Thymus (tissue), 11 donors: ENCODE results near the gene SCAMP4. TPM values are rescaled to one million over a fixed set of nuclear protein-coding genes. Genes with fewer than 3 reads are reported as not detected.
"Not testable (repeated sequence)": the region's sequence is repeated elsewhere in the genome, so short reads cannot be mapped to it uniquely, and the experiment has no call there.

Experiments used
- DNase-seq, 9 donors: peaks; one replicate each; pipeline ENCODE4 v3.0.0-alpha.2; 2013; ENCODE audit warnings: low spot score in 9 of 9, low read depth in 6 of 9, missing footprints in 1 of 9
- H3K27ac ChIP-seq, 2 donors: one replicate each; pipeline ENCODE4 v1.5.1; 2013; ENCODE audit warnings: control low read depth in 1 of 2, low read depth in 1 of 2, low read length in 1 of 2, mild to moderate bottlenecking in 1 of 2, moderate library complexity in 1 of 2
- H3K27me3 ChIP-seq, 2 donors: one replicate each; pipeline ENCODE4 v1.5.1; 2013; ENCODE audit warnings: low read length in 1 of 2; ENCODE audit not compliant: control insufficient read depth in 2 of 2, insufficient read depth in 1 of 2
- H3K36me3 ChIP-seq, 2 donors: one replicate each; pipeline ENCODE4 v1.5.1; 2013; ENCODE audit warnings: low read length in 1 of 2, mild to moderate bottlenecking in 1 of 2, moderate library complexity in 1 of 2; ENCODE audit not compliant: control insufficient read depth in 2 of 2, insufficient read depth in 2 of 2
- H3K4me1 ChIP-seq, 2 donors: one replicate each; pipeline ENCODE4 v1.5.1; 2013; ENCODE audit warnings: low read length in 2 of 2; ENCODE audit not compliant: control insufficient read depth in 2 of 2, insufficient read depth in 2 of 2
- H3K4me3 ChIP-seq, 2 donors: one replicate each; pipeline ENCODE4 v1.5.1; 2013; ENCODE audit warnings: low read length in 2 of 2, control low read depth in 1 of 2, mild to moderate bottlenecking in 1 of 2
- H3K9me3 ChIP-seq, 2 donors: one replicate each; pipeline ENCODE4 v1.5.1; 2013; ENCODE audit warnings: low read length in 1 of 2, mild to moderate bottlenecking in 1 of 2; ENCODE audit not compliant: control insufficient read depth in 2 of 2, insufficient read depth in 1 of 2
- WGBS: extraction: QIAGEN DNeasy Blood & Tissue Kit; methylation state at CpG from one replicate; pipeline ENCODE4 v1.1.7; 2013; 5-methylcytosine and 5-hydroxymethylcytosine counted together
- polyA plus RNA-seq: library from polyadenylated mRNA; stranded (reverse); fragments of 200-250 nt; gene quantifications from one replicate; pipeline ENCODE4 v1.2.3, GENCODE V29; 2013
- total RNA-seq: library from RNA; stranded (reverse); fragments of 120-200 nt; gene quantifications from one replicate; pipeline ENCODE4 v1.2.4, GENCODE V29; 2013
- donor health status: healthy.

SCAMP4 gene
- total and polyA plus RNA-seq, 2 donors, result 9.2 to 21.9 TPM

DNA sequence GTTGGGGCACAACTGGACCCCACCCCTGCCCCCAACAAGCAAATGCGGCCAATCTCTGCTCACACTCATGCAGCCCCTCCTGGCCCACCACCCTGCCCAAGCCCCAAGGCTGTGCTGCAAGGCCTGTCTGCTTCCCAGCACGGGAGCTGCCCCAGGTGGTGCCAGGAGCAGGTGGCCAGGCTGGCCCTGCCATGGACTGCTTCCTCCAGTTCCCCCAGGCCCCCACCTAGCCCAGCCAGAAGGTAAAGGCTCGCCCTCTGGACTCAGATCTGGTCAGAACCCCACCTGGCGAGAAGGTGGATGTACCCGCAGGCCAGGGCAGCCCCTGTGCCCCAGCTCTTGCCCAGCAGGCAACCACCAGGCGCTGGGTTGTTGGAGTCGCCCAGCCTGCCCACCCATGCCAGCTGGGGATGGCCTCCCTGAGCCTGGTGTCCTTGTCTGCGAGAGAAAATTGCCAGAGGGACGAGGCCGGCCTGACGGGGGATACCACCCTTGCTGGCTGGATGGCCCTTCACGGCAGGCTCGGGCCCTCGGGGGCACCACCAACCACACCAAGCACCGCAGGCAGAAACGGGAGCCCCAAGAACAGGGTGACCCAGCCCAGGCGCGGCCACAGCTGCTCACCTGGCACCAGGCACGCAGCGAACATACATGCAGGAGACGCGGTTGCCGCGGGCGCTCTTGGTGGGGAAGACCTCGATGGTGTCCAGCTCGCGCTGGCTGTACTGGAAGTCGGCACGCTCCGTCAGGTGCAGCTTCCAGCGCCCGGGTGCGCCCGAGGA, 24.4 kb upstream of the SCAMP4 start:
- H3K27me3 ChIP-seq, result no peaks in the 10 kb centered on the region
- no peak overlapping the region for H3K4me3 ChIP-seq
- peaks cover 0 to 11% of the 10 kb centered on the region in 2 donors for H3K9me3 ChIP-seq
- no peak for DNase-seq
- H3K27ac ChIP-seq, result no peak overlapping the region
- H3K4me1 ChIP-seq, result peaks cover 27 to 45% of the 10 kb centered on the region in 2 donors
- WGBS, result 98% methylated on average over 35 of the region's 35 CpGs
- peaks cover 12 to 13% of the 10 kb centered on the region in 2 donors for H3K36me3 ChIP-seq

DNA sequence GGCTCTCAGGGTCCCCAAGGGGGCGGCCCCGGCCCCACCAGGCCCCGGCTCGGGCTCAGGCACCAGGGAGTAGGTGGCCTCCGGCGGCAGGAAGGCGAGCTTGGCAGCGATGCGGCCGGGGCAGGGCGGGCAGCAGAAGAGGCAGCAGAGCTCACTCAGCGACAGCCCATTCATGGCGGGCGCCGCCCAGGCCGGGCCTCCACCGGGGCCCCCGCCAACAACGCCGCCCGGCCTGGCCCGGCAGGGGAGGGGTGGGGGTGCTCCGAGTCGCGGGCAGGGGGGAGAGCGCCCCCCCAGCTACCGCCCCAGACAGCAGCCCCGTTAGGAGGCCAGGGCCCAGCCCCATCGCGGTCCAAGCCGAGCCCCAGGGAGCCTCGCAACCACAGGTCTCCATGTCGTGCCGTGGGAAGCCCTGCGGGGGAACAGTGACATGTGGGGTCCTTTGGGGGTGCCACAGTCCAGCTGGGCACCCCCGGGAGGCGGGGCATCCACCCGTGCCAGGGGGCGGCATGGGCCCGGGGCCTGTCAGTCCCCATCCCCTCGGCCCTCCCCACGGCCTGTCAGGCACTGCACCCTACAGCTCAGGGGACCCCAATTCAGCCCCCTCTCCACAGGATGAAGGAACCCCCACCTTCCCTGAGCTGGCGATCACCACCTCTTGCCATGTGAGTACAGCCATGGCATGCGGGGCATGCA, 23.7 kb upstream of the SCAMP4 start:
- Histone ChIP-seq H3K27ac (peak overlapping the region; percentile 89 to 92), H3K36me3 (peaks cover 12 to 13% of the 10 kb centered on the region in 2 donors), H3K4me1 (peaks cover 23 to 43% of the 10 kb centered on the region in 2 donors), H3K4me3 (peak overlapping the region; percentile 37 to 98)
- H3K9me3 ChIP-seq, H3K27me3 ChIP-seq, DNase-seq: not testable (repeated sequence)
- WGBS, result 96% methylated on average over 43 of the region's 44 CpGs

DNA sequence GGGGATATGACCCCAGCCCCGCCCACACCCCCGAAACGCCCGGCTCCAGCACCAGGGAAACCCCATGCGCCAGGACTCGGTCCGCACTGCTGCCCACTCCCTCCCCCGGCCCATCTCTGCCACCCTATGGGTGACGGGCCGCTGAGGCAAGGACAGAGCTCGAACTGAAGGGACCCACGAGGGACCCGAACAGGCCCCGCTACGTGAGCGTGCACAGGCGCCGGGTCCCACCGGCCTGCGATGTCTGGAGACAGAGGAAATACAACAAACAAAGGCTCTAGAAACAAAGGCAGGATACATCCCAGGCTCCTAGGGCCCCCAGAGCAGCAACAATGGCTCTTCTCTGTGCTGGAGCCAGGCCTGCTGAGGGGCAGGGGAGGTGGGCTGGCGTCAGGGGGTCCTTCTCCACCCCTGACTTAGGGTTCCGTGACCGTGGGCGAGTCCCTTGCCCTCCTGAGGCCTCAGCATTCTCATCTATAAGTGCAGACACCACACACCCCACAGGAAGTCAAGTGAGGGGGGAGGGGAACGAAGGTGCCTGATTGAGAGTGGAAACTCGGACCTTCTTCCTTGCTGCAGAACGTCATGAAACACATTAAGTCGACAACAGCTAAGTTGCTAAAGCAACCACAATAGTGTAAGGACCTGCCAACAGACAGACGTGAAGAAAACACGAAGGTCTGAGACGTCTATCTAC, 23.0 kb upstream of the SCAMP4 start:
- Histone ChIP-seq H3K9me3 (peaks cover 0 to 6% of the 10 kb centered on the region in 2 donors), H3K36me3 (peaks cover 12 to 13% of the 10 kb centered on the region in 2 donors), H3K27ac (peak overlapping the region; percentile 89 to 92), H3K4me1 (peaks cover 21 to 45% of the 10 kb centered on the region in 2 donors), H3K27me3 (no peaks in the 10 kb centered on the region), H3K4me3 (peak overlapping the region; percentile 37 to 98)
- peak in 2 of 9 donors; percentile 74 to 86 for DNase-seq
- WGBS, result 79% methylated on average over 31 of the region's 31 CpGs

DNA sequence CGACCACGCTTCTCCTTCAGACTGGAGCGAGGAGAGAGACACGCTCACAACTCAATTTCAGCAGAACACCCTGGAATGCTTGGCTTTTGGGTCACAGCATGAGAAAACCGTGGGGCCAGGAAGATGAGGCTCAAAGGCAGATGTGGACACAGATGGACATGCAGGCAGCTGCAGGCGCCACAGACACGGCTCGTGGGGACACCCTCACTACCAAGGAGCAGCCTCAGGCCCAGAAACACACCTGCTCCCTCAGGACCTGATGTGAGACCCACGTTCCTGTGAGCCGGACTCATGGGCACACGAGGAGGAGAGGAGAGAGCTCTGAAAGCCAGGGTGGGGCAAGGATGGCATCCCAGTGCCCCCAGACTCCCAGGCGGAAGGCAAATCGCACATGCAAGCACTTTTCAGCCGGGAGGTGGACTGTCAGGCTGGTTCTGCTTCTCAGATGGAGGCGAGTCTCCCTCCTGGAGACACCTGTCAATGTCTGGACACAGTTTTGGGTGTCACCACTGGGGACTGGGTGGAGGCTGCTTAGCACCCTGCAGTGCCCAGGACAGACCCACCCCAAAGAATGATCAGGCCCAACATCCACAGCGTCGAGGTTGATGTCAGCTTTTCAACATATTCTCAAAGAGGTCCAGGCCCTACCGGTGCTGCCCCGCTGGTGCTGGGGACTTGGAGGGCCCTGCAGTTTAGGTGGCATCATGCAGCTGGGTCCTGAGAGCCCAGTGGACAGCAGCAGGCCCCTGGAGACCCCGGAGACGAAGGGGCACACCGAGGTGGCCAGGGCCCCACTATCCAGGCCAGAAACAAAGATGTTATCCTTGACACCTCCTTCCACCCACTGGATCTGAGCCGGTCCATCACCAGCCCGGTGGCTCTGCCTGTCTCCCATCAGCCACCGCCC, 22.2 kb upstream of the SCAMP4 start:
- Histone ChIP-seq H3K9me3 (peaks cover 0 to 6% of the 10 kb centered on the region in 2 donors), H3K4me3 (peak overlapping the region; percentile 37 to 98), H3K4me1 (peaks cover 21 to 47% of the 10 kb centered on the region in 2 donors), H3K27ac (peak overlapping the region; percentile 89 to 92), H3K36me3 (peaks cover 12 to 13% of the 10 kb centered on the region in 2 donors), H3K27me3 (no peaks in the 10 kb centered on the region)
- no peak for DNase-seq
- 87% methylated on average over 25 of the region's 25 CpGs for WGBS

DNA sequence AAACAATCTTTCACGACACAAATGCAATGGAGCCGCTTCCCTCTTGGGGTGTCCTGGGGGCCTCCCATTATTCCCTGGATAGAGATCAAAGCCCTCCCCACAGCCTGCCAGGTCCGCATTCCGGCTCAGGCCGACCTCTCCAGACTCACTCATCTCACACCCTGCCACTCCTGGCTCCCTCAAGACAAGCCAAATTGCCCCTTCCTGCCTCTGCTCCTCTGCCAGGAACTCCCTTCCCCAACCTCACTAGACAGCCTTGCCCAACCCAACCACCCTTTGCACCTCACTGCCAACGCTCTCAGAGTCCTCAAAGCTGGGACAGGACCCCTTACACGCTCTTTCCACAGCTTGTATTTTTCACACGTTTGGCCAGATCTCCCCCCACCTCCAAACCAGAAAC, 21.4 kb upstream of the SCAMP4 start:
- Histone ChIP-seq H3K36me3 (peaks cover 12 to 13% of the 10 kb centered on the region in 2 donors), H3K27ac (peak overlapping the region; percentile 53 to 92), H3K4me1 (peaks cover 21 to 47% of the 10 kb centered on the region in 2 donors), H3K4me3 (peak overlapping the region; percentile 89 to 98), H3K27me3 (no peaks in the 10 kb centered on the region), H3K9me3 (peaks cover 0 to 6% of the 10 kb centered on the region in 2 donors)
- WGBS, result 72% methylated on average over 8 of the region's 8 CpGs
- DNase-seq, result no peak

DNA sequence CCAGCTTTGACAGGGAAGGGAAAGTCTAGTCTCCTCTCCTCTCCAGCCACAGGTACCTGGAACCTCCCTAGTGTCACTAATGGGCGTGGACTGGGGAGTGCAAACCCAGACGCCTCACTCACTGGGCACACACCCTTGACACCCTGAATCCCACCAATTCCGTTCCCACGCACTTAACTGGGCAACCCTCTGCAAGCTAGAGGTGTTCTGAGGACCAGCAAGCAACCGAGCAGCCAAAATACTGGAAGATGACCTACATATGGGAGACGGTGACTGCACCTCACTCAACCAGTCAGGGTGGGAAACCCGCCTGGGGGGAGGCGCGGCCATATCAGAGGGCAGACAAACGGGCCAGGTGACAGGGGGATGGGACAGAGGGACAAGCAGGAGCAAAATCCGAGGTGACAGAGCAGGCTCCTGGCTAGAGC, 20.9 kb upstream of the SCAMP4 start:
- Histone ChIP-seq H3K27me3 (no peaks in the 10 kb centered on the region), H3K27ac (peak overlapping the region; percentile 84 to 92), H3K36me3 (peaks cover 12 to 13% of the 10 kb centered on the region in 2 donors), H3K9me3 (peaks cover 0 to 6% of the 10 kb centered on the region in 2 donors), H3K4me1 (peaks cover 21 to 47% of the 10 kb centered on the region in 2 donors), H3K4me3 (peak overlapping the region; percentile 89 to 98)
- 16% methylated on average over 11 of the region's 11 CpGs for WGBS
- DNase-seq, result no peak

DNA sequence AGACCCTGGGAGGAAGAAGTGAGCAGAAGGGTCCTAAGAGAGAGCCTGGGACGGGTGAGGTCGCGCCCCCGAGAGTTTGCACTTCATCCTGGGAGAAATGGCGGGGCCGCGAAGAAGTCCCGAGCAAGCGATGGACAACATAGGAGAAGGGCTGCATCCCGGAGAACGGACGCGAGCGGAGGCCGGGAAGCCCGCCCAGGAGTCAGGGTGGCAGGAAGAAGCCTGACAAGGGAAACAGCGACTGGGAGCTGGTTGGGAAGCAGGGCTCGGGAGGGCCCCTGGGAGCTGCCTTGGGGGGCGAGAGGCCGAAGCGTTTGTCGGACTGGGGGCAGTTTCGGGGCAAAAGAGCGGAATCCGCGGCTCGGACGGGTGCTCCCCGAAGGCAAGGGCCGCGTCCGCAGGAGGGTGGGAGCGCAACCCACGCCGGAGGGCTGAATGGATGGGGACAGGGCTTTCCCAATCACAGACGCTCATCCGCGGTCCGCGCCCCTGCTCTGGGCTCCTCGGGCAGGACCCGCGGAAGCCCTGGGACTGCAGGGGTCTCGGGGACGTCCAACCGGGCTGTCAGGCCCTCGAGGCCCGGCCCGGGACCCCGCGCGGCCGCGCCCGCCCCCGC, 20.4 kb upstream of the SCAMP4 start:
- H3K27me3 ChIP-seq, result no peaks in the 10 kb centered on the region
- H3K4me3 ChIP-seq, result peak overlapping the region; percentile 89 to 98
- under 1% methylated on average over 56 of the region's 56 CpGs for WGBS
- peaks cover 0 to 6% of the 10 kb centered on the region in 2 donors for H3K9me3 ChIP-seq
- peaks cover 21 to 47% of the 10 kb centered on the region in 2 donors for H3K4me1 ChIP-seq
- DNase-seq, result no peak
- peak overlapping the region; percentile 60 to 84 for H3K27ac ChIP-seq
- H3K36me3 ChIP-seq, result peaks cover 12 to 13% of the 10 kb centered on the region in 2 donors
